Kidney (tissue), 14 donors: ENCODE data around the gene COPB1. TPM values are rescaled to one million over a fixed set of nuclear protein-coding genes. Genes with fewer than 3 reads are reported as not detected.

Experiments
- DNase-seq, 5 donors: peaks; one replicate each; pipeline ENCODE4 v3.0.0-alpha.2; 2013 to 2020
- FAIRE-seq: peaks from 2 replicates; lab custom pipeline; 2012; peaks lifted over from hg19 to GRCh38; lab: Jason Lieb, UNC
- H3K27ac ChIP-seq, 2 donors: one replicate each; pipeline ENCODE4 v1.7.0; 2013; ENCODE audit warnings: low read depth in 2 of 2, low read length in 2 of 2, inconsistent platforms in 1 of 2
- H3K27me3 ChIP-seq: one replicate; pipeline ENCODE4 v1.7.1; 2013; ENCODE audit warnings: low read length, inconsistent platforms; ENCODE audit not compliant: control insufficient read depth, insufficient read depth
- H3K36me3 ChIP-seq, 3 donors: one replicate each; pipeline versions ENCODE4 v1.7.0 to v1.7.1; 2013; ENCODE audit warnings: low read length in 3 of 3, control low read depth in 1 of 3, inconsistent platforms in 1 of 3; ENCODE audit not compliant: insufficient read depth in 3 of 3, control insufficient read depth in 2 of 3
- H3K4me1 ChIP-seq, 3 donors: one replicate each; pipeline versions ENCODE4 v1.7.0 to v1.7.1; 2013; ENCODE audit warnings: low read length in 3 of 3, inconsistent platforms in 1 of 3, low read depth in 1 of 3; ENCODE audit not compliant: control insufficient read depth in 2 of 3, insufficient read depth in 2 of 3
- H3K4me3 ChIP-seq, 3 donors: one replicate each; pipeline versions ENCODE4 v1.7.0 to v1.8.1; 2013; ENCODE audit warnings: low read length in 3 of 3, control low read depth in 1 of 3, inconsistent platforms in 1 of 3
- H3K9ac ChIP-seq, 3 donors: one replicate each; pipeline versions ENCODE4 v1.7.0 to v1.7.1; 2013; ENCODE audit warnings: low read length in 3 of 3, control low read depth in 1 of 3, inconsistent platforms in 1 of 3
- H3K9me3 ChIP-seq, 3 donors: one replicate each; pipeline versions ENCODE4 v1.7.0 to v1.7.1; 2013; ENCODE audit warnings: low read length in 3 of 3, control low read depth in 1 of 3, inconsistent platforms in 1 of 3; ENCODE audit not compliant: control insufficient read depth in 2 of 3, insufficient read depth in 1 of 3
- intact Hi-C: fragments of 100-400 bp; cut with DNase I; formaldehyde crosslinking; loops from one replicate; pipeline ENCODE4 v1.11.1; 2022
- polyA plus RNA-seq: library from polyadenylated mRNA; stranded (reverse); fragments of 350-450 nt; fragmentation: Illumina TruSeq; extraction: RNeasy Lipid Tissue Mini Kit (QIAGEN cat#74804); gene quantifications from one replicate; pipeline ENCODE4 v1.2.3, GENCODE V29; 2014; ENCODE audit warnings: low read depth, low replicate concordance; ENCODE audit not compliant: insufficient read depth
- total RNA-seq: library from RNA; stranded (reverse); fragmentation: NEBNext Ultra II Directional; extraction: Animal tissue kit (Norgen Biotek cat#: 25700); gene quantifications from one replicate; pipeline ENCODE4 v1.2.1, GENCODE V29; 2021
- TF ChIP-seq, protein P1 (sequence below): IDR thresholded peaks from 3 replicates; pipeline ENCODE4 v1.5.1; 2012; ENCODE audit warnings: mild to moderate bottlenecking, moderate library complexity, borderline replicate concordance; ENCODE audit not compliant: insufficient read depth; ENCODE audit errors: extremely low read depth
- donor health status: control.
- donor health status: control.
- donor health status: control.
- donor health status: control.
- donor health status: control.
- donor health status: DM: yes; HTN: yes; CAD: no.
- donor health status: Normal renal cell carcinoma (clear cell type).

COPB1 gene
- total and polyA plus RNA-seq, 2 donors from 2014 or later = 54.9 to 92.3 TPM

DNA sequence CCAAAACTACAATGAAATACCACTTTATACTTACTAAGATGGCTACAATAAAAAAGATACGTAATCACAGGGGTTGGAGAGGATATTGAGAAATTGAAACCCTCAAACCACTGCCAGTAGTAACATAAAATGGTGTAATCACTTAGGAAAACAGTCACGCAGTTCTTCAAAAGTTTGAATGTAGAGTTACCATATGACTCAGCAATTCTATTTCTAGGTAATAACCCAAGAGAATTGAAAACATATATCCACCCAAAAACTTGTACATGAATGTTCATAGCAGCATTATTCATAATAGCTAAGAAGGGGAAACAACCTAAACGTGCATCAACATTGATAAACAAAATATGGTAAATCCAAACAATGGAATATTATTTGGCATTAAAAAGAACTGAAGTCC is 45.0 kb upstream of the COPB1 start:
- DNase-seq (no peak), FAIRE-seq (no peak)
- Histone ChIP-seq H3K4me1 (no peaks in the 10 kb centered on the region), H3K36me3 (no peaks in the 10 kb centered on the region), H3K27me3 (no peaks in the 10 kb centered on the region), H3K4me3 (no peak overlapping the region), H3K27ac (no peak overlapping the region), H3K9me3 (no peaks in the 10 kb centered on the region), H3K9ac (no peak overlapping the region)
- TF ChIP-seq, protein P1, sequence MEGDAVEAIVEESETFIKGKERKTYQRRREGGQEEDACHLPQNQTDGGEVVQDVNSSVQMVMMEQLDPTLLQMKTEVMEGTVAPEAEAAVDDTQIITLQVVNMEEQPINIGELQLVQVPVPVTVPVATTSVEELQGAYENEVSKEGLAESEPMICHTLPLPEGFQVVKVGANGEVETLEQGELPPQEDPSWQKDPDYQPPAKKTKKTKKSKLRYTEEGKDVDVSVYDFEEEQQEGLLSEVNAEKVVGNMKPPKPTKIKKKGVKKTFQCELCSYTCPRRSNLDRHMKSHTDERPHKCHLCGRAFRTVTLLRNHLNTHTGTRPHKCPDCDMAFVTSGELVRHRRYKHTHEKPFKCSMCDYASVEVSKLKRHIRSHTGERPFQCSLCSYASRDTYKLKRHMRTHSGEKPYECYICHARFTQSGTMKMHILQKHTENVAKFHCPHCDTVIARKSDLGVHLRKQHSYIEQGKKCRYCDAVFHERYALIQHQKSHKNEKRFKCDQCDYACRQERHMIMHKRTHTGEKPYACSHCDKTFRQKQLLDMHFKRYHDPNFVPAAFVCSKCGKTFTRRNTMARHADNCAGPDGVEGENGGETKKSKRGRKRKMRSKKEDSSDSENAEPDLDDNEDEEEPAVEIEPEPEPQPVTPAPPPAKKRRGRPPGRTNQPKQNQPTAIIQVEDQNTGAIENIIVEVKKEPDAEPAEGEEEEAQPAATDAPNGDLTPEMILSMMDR = no peak
- intact Hi-C loops = no loop called here

DNA sequence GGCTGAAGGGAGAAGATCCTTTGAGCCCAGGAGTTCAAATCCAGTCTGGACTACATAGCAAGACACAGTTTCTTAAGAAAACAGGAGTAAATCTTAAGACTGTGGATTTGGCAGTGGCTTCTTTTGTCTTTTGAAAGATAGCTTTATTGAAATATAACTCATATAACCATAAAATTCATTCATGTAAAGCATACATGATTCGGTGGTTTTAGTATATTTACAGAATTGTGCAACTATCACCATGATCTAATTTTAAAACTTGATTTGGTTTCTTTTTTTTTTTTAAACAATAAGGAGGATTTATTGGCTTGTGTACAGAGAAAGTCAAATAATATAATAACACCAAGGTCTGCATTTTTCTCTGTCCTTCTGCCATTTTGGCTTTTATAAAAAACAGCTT is 43.6 kb upstream of the COPB1 start:
- Histone ChIP-seq H3K4me1 (no peaks in the 10 kb centered on the region), H3K9me3 (no peaks in the 10 kb centered on the region), H3K9ac (no peak overlapping the region), H3K27ac (no peak overlapping the region), H3K36me3 (no peaks in the 10 kb centered on the region), H3K27me3 (no peaks in the 10 kb centered on the region), H3K4me3 (no peak overlapping the region)
- DNase-seq (no peak), FAIRE-seq (no peak)
- intact Hi-C loops = no loop called here
- TF ChIP-seq, protein P1 = no peak

DNA sequence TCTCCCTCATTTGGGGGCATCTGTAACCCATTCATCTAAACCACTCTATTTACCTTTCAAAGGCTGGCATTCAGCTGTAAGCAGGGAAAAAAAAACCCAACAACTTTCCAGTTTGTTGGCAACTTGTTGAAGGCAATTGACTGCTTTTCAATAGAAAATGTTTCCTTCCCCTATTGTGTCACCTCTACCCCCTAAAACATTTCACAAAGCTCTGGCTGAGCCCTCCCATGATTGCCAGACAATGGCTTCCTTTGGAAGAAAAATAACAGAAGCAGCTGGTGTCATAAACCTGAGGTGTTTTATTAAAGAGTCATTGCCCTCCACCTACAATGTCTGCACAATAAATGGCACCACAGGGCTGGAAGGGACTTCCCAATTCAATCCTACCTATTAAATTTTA is 42.7 kb upstream of the COPB1 start:
- Histone ChIP-seq H3K4me1 (no peaks in the 10 kb centered on the region), H3K4me3 (no peak overlapping the region), H3K36me3 (no peaks in the 10 kb centered on the region), H3K27ac (no peak overlapping the region), H3K27me3 (no peaks in the 10 kb centered on the region), H3K9ac (no peak overlapping the region), H3K9me3 (no peaks in the 10 kb centered on the region)
- TF ChIP-seq, protein P1 = no peak
- FAIRE-seq (no peak), DNase-seq (no peak)
- intact Hi-C loops = no loop called here

DNA sequence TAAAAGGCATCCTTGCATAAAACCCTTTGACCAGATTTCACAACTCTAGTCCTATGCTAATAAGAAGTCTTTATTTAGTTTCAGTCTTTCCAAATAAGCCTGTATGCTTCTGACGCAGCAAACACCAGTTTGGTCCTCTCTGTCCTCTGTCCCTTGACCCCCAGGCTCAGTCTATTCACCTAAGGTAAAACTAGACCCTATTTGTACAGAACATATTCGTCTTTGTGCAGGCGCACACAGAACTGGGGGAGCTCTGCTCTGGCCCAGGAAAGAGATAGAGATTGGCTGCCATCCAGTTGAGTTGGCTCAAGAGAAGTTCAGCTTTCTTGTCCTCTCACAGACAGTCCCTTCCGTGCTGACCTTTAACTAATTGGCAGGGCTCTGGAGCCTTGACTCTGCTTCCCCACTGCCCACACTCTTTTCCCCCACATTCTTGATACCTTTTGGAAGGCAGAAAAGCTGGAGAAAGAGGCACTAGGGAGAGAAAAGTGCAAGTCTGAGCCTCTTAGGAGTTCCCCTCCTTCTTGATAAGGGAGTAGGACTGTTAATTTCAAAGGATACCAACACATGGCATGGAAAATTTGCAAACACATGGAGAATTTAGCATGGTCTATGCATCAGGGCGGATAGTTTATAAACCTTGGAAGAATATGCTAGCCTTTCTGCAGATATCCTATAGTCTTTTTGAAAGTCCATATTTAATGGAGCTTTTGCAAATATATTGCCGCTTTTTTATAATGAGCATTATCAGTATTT is 41.8 kb upstream of the COPB1 start:
- Histone ChIP-seq H3K4me3 (no peak overlapping the region), H3K4me1 (peaks cover 0 to 3% (median 0%) of the 10 kb centered on the region in 3 donors), H3K36me3 (no peaks in the 10 kb centered on the region), H3K27me3 (no peaks in the 10 kb centered on the region), H3K9me3 (no peaks in the 10 kb centered on the region), H3K9ac (no peak overlapping the region), H3K27ac (no peak overlapping the region)
- TF ChIP-seq, protein P1 = no peak
- intact Hi-C loops = no loop called here
- FAIRE-seq (no peak), DNase-seq (no peak)
